ENCODE results near the gene NXPH4. TPM values are rescaled to one million over a fixed set of nuclear protein-coding genes. Genes with fewer than 3 reads are reported as not detected.

Gene NXPH4
- total RNA-seq, 1 experiment from 2014 or later, result 4.8 TPM

DNA sequence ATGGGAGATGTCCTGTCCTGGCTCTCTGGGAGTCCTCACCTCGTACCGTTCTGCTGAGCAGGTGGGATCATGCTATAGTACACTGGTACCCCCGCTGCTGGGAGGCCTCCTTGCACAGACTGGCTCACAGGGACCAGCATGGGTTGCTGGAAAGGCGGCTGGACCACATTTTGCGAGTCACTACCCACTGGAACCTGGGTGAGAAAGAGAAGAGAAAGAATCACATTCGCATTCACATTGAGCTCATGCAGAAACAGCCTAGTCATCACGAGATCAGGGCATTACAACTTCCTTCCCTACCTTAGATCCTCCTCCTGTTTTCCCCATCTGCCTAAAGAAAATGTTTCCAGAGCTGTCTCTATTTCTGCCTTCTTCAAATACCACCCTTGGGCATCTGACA, 51.7 kb downstream of the NXPH4 start:
- H3K27ac ChIP-seq (ENCODE audit: low read depth, low read length, poor library complexity, severe bottlenecking), result no peak overlapping the region
- ChIA-PET POLR2A (ENCODE audit: low non-redundant PET) (no interaction called here), CTCF (no interaction called here)
- H3K27me3 ChIP-seq (replicated peaks; ENCODE audit: insufficient read depth, low read depth, low read length, poor library complexity), result no peaks in the 10 kb centered on the region
- DNase-seq (ENCODE audit: low spot score), result no peak
- intact Hi-C loops (cut with micrococcal nuclease; ENCODE audit: unreplicated experiment), result no loop called here
- no peaks in the 10 kb centered on the region for H3K9me3 ChIP-seq (ENCODE audit: low read depth, low read length, poor library complexity, severe bottlenecking)
- TF ChIP-seq, protein P1, sequence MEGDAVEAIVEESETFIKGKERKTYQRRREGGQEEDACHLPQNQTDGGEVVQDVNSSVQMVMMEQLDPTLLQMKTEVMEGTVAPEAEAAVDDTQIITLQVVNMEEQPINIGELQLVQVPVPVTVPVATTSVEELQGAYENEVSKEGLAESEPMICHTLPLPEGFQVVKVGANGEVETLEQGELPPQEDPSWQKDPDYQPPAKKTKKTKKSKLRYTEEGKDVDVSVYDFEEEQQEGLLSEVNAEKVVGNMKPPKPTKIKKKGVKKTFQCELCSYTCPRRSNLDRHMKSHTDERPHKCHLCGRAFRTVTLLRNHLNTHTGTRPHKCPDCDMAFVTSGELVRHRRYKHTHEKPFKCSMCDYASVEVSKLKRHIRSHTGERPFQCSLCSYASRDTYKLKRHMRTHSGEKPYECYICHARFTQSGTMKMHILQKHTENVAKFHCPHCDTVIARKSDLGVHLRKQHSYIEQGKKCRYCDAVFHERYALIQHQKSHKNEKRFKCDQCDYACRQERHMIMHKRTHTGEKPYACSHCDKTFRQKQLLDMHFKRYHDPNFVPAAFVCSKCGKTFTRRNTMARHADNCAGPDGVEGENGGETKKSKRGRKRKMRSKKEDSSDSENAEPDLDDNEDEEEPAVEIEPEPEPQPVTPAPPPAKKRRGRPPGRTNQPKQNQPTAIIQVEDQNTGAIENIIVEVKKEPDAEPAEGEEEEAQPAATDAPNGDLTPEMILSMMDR (conservative IDR thresholded peaks at IDR 0.05; ENCODE audit: low read depth, low read length), result no peak
- TF ChIP-seq EZH2 (IDR thresholded peaks at IDR 0.05; ENCODE audit: borderline replicate concordance, low read depth, low read length, poor library complexity, severe bottlenecking), result no peak
- no peak overlapping the region for H3K4me3 ChIP-seq (ENCODE audit: low read depth, low read length, poor library complexity, severe bottlenecking)
- BruUV-seq (replicated peaks), result no TSS peak
- H3K36me3 ChIP-seq (ENCODE audit: insufficient read depth, low read length, poor library complexity, severe bottlenecking), result peaks cover 42% of the 10 kb centered on the region
- no peaks in the 10 kb centered on the region for H3K4me1 ChIP-seq (ENCODE audit: insufficient read depth, low read length, poor library complexity, severe bottlenecking)

DNA sequence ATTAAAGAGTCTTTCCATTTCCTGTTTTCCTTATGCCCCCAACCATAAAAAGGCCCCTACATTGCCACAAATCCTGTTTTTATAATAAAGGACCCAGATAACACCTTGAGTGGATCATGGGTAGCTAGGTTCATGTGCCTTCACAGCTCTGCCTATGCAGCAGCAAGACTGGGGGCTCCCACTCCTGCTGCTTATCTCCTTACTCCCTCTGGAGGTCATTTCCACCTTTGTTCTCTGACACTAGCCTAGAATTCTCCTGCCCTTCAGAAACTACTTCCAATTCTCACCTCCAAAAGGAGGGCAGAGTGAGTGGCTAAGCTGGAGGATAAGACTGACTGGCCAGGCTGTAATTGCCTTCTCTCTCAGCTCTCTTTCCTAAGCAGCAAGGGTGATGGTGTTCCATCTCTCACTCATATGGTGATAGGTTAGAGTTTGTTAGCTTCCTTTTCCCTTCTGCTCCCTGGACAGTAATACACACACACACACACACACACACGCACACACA, 54.4 kb downstream of the NXPH4 start:
- no peak for DNase-seq (ENCODE audit: low spot score)
- CTCF ChIA-PET, result interaction anchor here (1.0 kb wide), 1 partner anchor 29 kb away, joined by 3 read pairs; no protein-coding TSS in a partner anchor
- Histone ChIP-seq H3K36me3 (ENCODE audit: insufficient read depth, low read length, poor library complexity, severe bottlenecking) (peaks cover 41% of the 10 kb centered on the region), H3K9me3 (ENCODE audit: low read depth, low read length, poor library complexity, severe bottlenecking) (no peaks in the 10 kb centered on the region), H3K27ac (ENCODE audit: low read depth, low read length, poor library complexity, severe bottlenecking) (no peak overlapping the region), H3K4me3 (ENCODE audit: low read depth, low read length, poor library complexity, severe bottlenecking) (no peak overlapping the region), H3K4me1 (ENCODE audit: insufficient read depth, low read length, poor library complexity, severe bottlenecking) (no peaks in the 10 kb centered on the region), H3K27me3 (replicated peaks; ENCODE audit: insufficient read depth, low read depth, low read length, poor library complexity) (no peaks in the 10 kb centered on the region)
- POLR2A ChIA-PET (ENCODE audit: low non-redundant PET), result interaction anchor here (0.7 kb wide), 1 partner anchor 181 kb away, joined by 4 read pairs; no protein-coding TSS in a partner anchor
- intact Hi-C loops (cut with micrococcal nuclease; ENCODE audit: unreplicated experiment), result no loop called here
- no peak for TF ChIP-seq EZH2 (IDR thresholded peaks at IDR 0.05; ENCODE audit: borderline replicate concordance, low read depth, low read length, poor library complexity, severe bottlenecking)
- no TSS peak for BruUV-seq (replicated peaks)

DNA sequence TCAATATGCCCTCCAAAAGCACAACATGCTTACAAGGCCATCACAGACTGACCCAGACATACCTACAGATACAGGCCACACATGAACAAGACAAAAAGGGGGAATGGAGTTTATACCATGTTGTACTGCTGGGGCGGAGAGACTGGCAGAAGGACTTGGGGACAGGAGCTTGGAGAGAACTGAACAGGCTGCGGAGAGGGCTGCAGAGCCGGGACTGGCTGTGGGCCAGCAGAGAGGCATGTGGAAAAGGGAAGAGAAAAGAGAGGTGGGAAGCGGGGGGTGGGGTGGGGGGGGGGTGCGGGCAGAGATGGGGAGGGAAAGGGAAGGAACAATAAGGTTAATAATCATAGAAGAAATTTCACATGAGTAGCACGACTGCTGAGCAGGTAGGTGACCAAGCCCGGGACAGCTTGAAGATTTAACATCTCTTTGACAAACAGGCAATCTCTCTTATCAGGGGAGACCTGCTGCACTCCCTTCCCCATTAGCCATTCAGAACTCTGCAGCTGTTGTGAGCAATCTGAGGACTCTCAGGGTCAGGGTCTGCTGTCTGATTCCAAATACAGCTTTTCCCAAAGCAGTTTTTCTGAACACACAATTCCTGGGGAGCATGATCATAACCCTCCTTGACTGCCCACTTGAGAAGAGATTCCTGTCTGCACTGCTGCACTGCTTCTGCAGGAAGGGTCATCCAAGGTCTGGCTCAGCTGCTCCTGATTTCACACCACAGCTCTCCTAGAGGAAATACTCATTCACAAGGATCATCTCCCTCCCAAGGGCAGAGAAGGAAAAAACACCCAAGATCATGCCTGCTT, 56.0 kb downstream of the NXPH4 start:
- Histone ChIP-seq H3K4me1 (ENCODE audit: insufficient read depth, low read length, poor library complexity, severe bottlenecking) (no peaks in the 10 kb centered on the region), H3K36me3 (ENCODE audit: insufficient read depth, low read length, poor library complexity, severe bottlenecking) (peaks cover 36% of the 10 kb centered on the region), H3K27me3 (replicated peaks; ENCODE audit: insufficient read depth, low read depth, low read length, poor library complexity) (no peaks in the 10 kb centered on the region), H3K4me3 (ENCODE audit: low read depth, low read length, poor library complexity, severe bottlenecking) (no peak overlapping the region), H3K9me3 (ENCODE audit: low read depth, low read length, poor library complexity, severe bottlenecking) (no peaks in the 10 kb centered on the region), H3K27ac (ENCODE audit: low read depth, low read length, poor library complexity, severe bottlenecking) (no peak overlapping the region)
- intact Hi-C loops (cut with micrococcal nuclease; ENCODE audit: unreplicated experiment), result no loop called here
- no peak for DNase-seq (ENCODE audit: low spot score)
- no peak for TF ChIP-seq EZH2 (IDR thresholded peaks at IDR 0.05; ENCODE audit: borderline replicate concordance, low read depth, low read length, poor library complexity, severe bottlenecking)
- TF ChIP-seq, protein P1 (conservative IDR thresholded peaks at IDR 0.05; ENCODE audit: low read depth, low read length), result no peak
- POLR2A ChIA-PET (ENCODE audit: low non-redundant PET), result no interaction called here
- CTCF ChIA-PET, result interaction anchor here (0.9 kb wide), 1 partner anchor 29 kb away, joined by 10 read pairs; no protein-coding TSS in a partner anchor
- no TSS peak for BruUV-seq (replicated peaks)

Measured in A673 (cell line).